Adrenal gland (tissue), 12 donors: ENCODE measurements around the gene DOK4. TPM values are rescaled to one million over a fixed set of nuclear protein-coding genes. Genes with fewer than 3 reads are reported as not detected.

Source experiments
- DNase-seq, 7 donors: peaks; one replicate each; pipeline ENCODE4 v3.0.0-alpha.2; 2019 to 2020
- H3K27ac ChIP-seq, 5 donors: fragments of 200-600 bp; sonication (generic) in 4 of 5; 1 replicate in 3 of 5; 2 replicates in 2 of 5; pipeline versions ENCODE4 v1.5.1 to v1.8.0; 2016 to 2020; ENCODE audit warnings: mild to moderate bottlenecking in 1 of 5
- H3K27me3 ChIP-seq: fragments of 200-600 bp; 2 replicates; pipeline ENCODE4 v1.8.0; 2021
- H3K36me3 ChIP-seq, 2 donors: fragments of 200-600 bp; replicated peaks in 1 of 2; 1 replicate in 1 of 2; 2 replicates in 1 of 2; pipeline versions ENCODE4 v1.5.1 to v1.8.0; 2018 to 2022
- H3K4me1 ChIP-seq, 2 donors: fragments of 200-600 bp; replicated peaks in 1 of 2; 1 replicate in 1 of 2; 2 replicates in 1 of 2; pipeline versions ENCODE4 v1.5.1 to v1.8.0; 2018 to 2021
- H3K4me3 ChIP-seq, 4 donors: fragments of 200-600 bp; sonication (generic) in 3 of 4; one replicate each; pipeline ENCODE4 v1.5.1; 2016 to 2018
- H3K9me3 ChIP-seq, 3 donors: fragments of 200-600 bp; sonication (generic) in 1 of 3; replicated peaks in 1 of 3; 1 replicate in 2 of 3; 2 replicates in 1 of 3; pipeline versions ENCODE4 v1.5.1 to v1.8.0; 2016 to 2021
- POLR2A ChIP-seq, 2 donors: fragments of 450-650 bp; IDR thresholded peaks; one replicate each; pipeline ENCODE4 v1.6.1; 2017; ENCODE audit warnings: antibody characterized with exemption in 2 of 2, mild to moderate bottlenecking in 2 of 2, moderate library complexity in 1 of 2
- WGBS, 4 donors: extraction: QIAGEN DNeasy Blood & Tissue Kit in 2 of 4; methylation state at CpG; one replicate each; pipeline versions ENCODE4 v1.1.5 to v1.1.7; 2013 to 2017; 5-methylcytosine and 5-hydroxymethylcytosine counted together
- intact Hi-C, 2 donors: fragments of 100-400 bp; cut with DNase I; formaldehyde crosslinking; loops; one replicate each; pipeline versions ENCODE4 v1.14.1 to v1.15.0; 2022 to 2023
- polyA plus RNA-seq, 3 donors: library from polyadenylated mRNA; stranded (reverse); fragments of 200-250 nt in 2 of 3; fragments of 350-450 nt in 1 of 3; fragmentation: Illumina TruSeq in 1 of 3; extraction: RNeasy Lipid Tissue Mini Kit (QIAGEN cat#74804) in 1 of 3; gene quantifications; one replicate each; pipeline ENCODE4 v1.2.3, GENCODE V29; 2013 to 2014
- total RNA-seq, 9 donors: library from RNA; depleted of rRNA in 4 of 9; stranded (reverse); fragments of >200 nt in 4 of 9; fragments of 120-200 nt in 1 of 9; fragmentation: NEBNext Ultra II Directional in 1 of 9; extraction: Animal tissue kit (Norgen Biotek cat#: 25700) in 1 of 9; gene quantifications; one replicate each; pipeline versions ENCODE4 v1.1.0 to v1.2.4, GENCODE V29; 2013 to 2023
- TF ChIP-seq, protein P1 (sequence below), 6 experiments: fragments of 450-650 bp in 4 of 6; fragments of 200-600 bp in 2 of 6; sonication (generic) in 1 of 6; IDR thresholded peaks; 1 replicate in 5 of 6; 2 replicates in 1 of 6; pipeline versions ENCODE4 v1.5.1 to v1.8.0; 2016 to 2021; ENCODE audit warnings: antibody characterized with exemption in 6 of 6, mild to moderate bottlenecking in 2 of 6, moderate library complexity in 1 of 6
- donor health status: healthy with polysubstance abuse.
- donor health status: Bipolar disorder and iron deficiency.
- donor health status: DM: yes; HTN: yes; CAD: no.
- donor health status: DM: no; HTN: no; CAD: no.
- donor health status: DM: no; HTN: no; CAD: no.
- donor health status: DM: yes; HTN: yes; CAD: no.

DOK4 gene
- total and polyA plus RNA-seq, 12 donors = 4.3 to 36.1 (median 18.7) TPM

GRCh38 chr16:57479976-57480753, 6.1 kb downstream of the DOK4 start:
- no peaks in the 10 kb centered on the region for H3K27me3 ChIP-seq
- no peak for TF ChIP-seq POLR2A (IDR thresholded peaks at IDR 0.05)
- TF ChIP-seq, protein P1, sequence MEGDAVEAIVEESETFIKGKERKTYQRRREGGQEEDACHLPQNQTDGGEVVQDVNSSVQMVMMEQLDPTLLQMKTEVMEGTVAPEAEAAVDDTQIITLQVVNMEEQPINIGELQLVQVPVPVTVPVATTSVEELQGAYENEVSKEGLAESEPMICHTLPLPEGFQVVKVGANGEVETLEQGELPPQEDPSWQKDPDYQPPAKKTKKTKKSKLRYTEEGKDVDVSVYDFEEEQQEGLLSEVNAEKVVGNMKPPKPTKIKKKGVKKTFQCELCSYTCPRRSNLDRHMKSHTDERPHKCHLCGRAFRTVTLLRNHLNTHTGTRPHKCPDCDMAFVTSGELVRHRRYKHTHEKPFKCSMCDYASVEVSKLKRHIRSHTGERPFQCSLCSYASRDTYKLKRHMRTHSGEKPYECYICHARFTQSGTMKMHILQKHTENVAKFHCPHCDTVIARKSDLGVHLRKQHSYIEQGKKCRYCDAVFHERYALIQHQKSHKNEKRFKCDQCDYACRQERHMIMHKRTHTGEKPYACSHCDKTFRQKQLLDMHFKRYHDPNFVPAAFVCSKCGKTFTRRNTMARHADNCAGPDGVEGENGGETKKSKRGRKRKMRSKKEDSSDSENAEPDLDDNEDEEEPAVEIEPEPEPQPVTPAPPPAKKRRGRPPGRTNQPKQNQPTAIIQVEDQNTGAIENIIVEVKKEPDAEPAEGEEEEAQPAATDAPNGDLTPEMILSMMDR (IDR thresholded peaks at IDR 0.05) = no peak
- no peaks in the 10 kb centered on the region for H3K36me3 ChIP-seq
- no peaks in the 10 kb centered on the region for H3K9me3 ChIP-seq
- 58 to 75% (median 63%) methylated on average over 9 to 15 of the region's 15 CpGs for WGBS, 4 donors
- H3K4me3 ChIP-seq = peak overlapping the region in 1 of 4 donors; percentile 48
- H3K4me1 ChIP-seq = peaks cover 0 to 33% of the 10 kb centered on the region in 2 donors
- peak overlapping the region in 2 of 5 donors; percentile 60 to 85 for H3K27ac ChIP-seq
- DNase-seq = peak in 1 of 7 donors; percentile 46
- intact Hi-C loops = loop anchor here in 1 of 2 donors (5.0 kb wide), 1 partner anchor 37 kb away; no protein-coding TSS in a partner anchor

GRCh38 chr16:57479205-57479975, 6.9 kb downstream of the DOK4 start:
- peak overlapping the region in 2 of 5 donors; percentile 60 to 85 for H3K27ac ChIP-seq

DNA sequence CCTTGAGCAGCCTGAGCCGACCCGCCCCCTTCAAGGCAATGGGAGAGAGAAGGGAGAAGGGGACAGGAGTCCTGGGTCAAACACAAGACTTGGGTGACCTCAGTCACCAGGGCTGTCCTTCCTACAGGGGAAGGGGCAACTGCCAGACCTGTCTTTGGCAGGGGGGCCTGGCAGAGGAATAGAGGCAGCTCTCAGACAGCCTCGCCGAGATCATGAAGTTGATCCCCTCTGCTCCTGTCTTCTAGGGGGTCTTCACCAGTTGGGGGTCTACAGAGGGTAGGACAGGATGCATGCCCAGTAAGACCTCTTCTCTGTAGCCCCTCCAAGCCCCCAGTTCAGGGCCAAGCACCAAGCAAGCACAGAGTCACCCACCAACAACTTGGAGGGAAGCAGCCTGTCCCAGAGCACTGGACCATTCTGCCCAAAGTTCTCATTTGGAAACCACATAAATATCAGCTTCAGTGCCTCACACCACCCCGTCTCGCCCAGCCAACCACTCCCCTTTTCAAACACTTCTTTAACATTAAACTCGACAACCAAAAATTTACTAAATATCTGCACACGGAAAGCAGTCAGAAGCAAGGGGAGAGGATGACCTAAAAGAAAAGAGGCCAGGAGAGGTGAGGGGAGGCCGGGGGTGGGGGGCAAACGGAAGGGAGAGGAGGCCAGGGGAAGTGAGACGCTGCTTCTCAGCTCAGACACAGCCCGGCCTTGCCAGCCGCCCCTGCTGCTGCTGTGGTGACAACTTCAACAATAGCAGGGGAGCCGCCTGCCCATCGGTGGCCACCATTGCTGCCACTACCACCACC, 7.7 kb downstream of the DOK4 start:
- intact Hi-C loops = loop anchor here in 1 of 2 donors (5.0 kb wide), 1 partner anchor 39 kb away; no protein-coding TSS in a partner anchor
- H3K36me3 ChIP-seq = peaks cover 0 to 11% of the 10 kb centered on the region in 2 donors
- 59 to 68% (median 60%) methylated on average over 13 to 15 of the region's 15 CpGs for WGBS, 4 donors
- TF ChIP-seq POLR2A (IDR thresholded peaks at IDR 0.05) = no peak
- TF ChIP-seq, protein P1 (IDR thresholded peaks at IDR 0.05) = no peak
- DNase-seq = no peak
- peak overlapping the region in 2 of 5 donors; percentile 60 to 85 for H3K27ac ChIP-seq
- H3K4me3 ChIP-seq = peak overlapping the region in 1 of 4 donors; percentile 48
- peaks cover 0 to 27% of the 10 kb centered on the region in 2 donors for H3K4me1 ChIP-seq
- H3K27me3 ChIP-seq = no peaks in the 10 kb centered on the region
- H3K9me3 ChIP-seq = no peaks in the 10 kb centered on the region

More at GRCh38 chr16:57479205-57479975, 6.9 kb downstream of the DOK4 start:
- Histone ChIP-seq H3K36me3 (peaks cover 0 to 4% of the 10 kb centered on the region in 2 donors), H3K27me3 (no peaks in the 10 kb centered on the region), H3K4me1 (peaks cover 0 to 27% of the 10 kb centered on the region in 2 donors), H3K9me3 (no peaks in the 10 kb centered on the region), H3K4me3 (peak overlapping the region in 1 of 4 donors; percentile 48)
- 29 to 53% (median 43%) methylated on average over 18 to 36 of the region's 36 CpGs for WGBS, 4 donors
- intact Hi-C loops = loop anchor here in 1 of 2 donors (5.0 kb wide), 1 partner anchor 38 kb away; no protein-coding TSS in a partner anchor
- peak in 1 of 7 donors; percentile 37 for DNase-seq
- no peak for TF ChIP-seq POLR2A (IDR thresholded peaks at IDR 0.05)
- TF ChIP-seq, protein P1 (IDR thresholded peaks at IDR 0.05) = no peak
